OCI-LY1 (cell line): Measurements from ENCODE around the gene RARA.
A peak's percentile ranks its signal among the peaks of the same experiment; 100 is the strongest.

Source experiments
- H2AFZ ChIP-seq: fragments of 200-600 bp; sonication (generic), shearing (Covaris generic); 2 replicates; pipeline ENCODE4 v1.6.0; 2014; ENCODE audit warnings: antibody characterized with exemption, mild to moderate bottlenecking, low read length
- H3F3A ChIP-seq: fragments of 200-600 bp; sonication (generic), shearing (Covaris generic); 2 replicates; pipeline ENCODE4 v1.6.0; 2014; ENCODE audit warnings: mild to moderate bottlenecking, antibody characterized with exemption, low read length, moderate library complexity; ENCODE audit not compliant: insufficient read depth
- H3K27ac ChIP-seq: fragments of 200-600 bp; sonication (generic); 2 replicates; pipeline ENCODE4 v1.5.1; 2014; ENCODE audit warnings: low read length, mixed run types, mild to moderate bottlenecking, low read depth; ENCODE audit not compliant: poor library complexity, severe bottlenecking
- H3K27me3 ChIP-seq: fragments of 200-600 bp; sonication (generic); 2 replicates; pipeline ENCODE4 v1.6.0; 2014; ENCODE audit warnings: antibody characterized with exemption, mild to moderate bottlenecking, low read length, moderate library complexity; ENCODE audit not compliant: insufficient read depth
- H3K36me3 ChIP-seq: fragments of 200-600 bp; sonication (generic); 2 replicates; pipeline ENCODE4 v1.6.1; 2014; ENCODE audit warnings: mild to moderate bottlenecking, antibody characterized with exemption, low read length, moderate library complexity, mixed read lengths; ENCODE audit not compliant: insufficient read depth
- H3K4me1 ChIP-seq: fragments of 200-600 bp; sonication (generic); 2 replicates; pipeline ENCODE4 v1.5.1; 2014; ENCODE audit warnings: mild to moderate bottlenecking, low read length, moderate library complexity; ENCODE audit not compliant: insufficient read depth, severe bottlenecking
- H3K4me2 ChIP-seq: fragments of 200-600 bp; sonication (generic), shearing (Covaris generic); 2 replicates; pipeline ENCODE4 v1.6.1; 2014; ENCODE audit warnings: low read length
- H3K4me3 ChIP-seq: fragments of 200-600 bp; sonication (generic); 2 replicates; pipeline ENCODE4 v1.5.1; 2014; ENCODE audit warnings: low read length, low read depth, mild to moderate bottlenecking, mixed read lengths; ENCODE audit not compliant: poor library complexity, severe bottlenecking
- H3K79me2 ChIP-seq: fragments of 200-600 bp; shearing (Covaris generic); 2 replicates; pipeline ENCODE4 v1.6.1; 2016; ENCODE audit warnings: mixed run types, low read length, mixed read lengths; ENCODE audit not compliant: insufficient read depth
- H3K9ac ChIP-seq: fragments of 200-600 bp; sonication (generic), shearing (Covaris generic); 2 replicates; pipeline ENCODE4 v1.6.1; 2014; ENCODE audit warnings: mild to moderate bottlenecking, low read length, mixed read lengths
- H3K9me2 ChIP-seq: fragments of 200-600 bp; sonication (generic), shearing (Covaris generic); 2 replicates; pipeline ENCODE4 v1.6.1; 2014; ENCODE audit warnings: low read depth, mild to moderate bottlenecking, low read length, mixed read lengths
- H3K9me3 ChIP-seq: fragments of 200-600 bp; shearing (Covaris generic); 2 replicates; pipeline ENCODE4 v1.6.1; 2014; ENCODE audit warnings: low read length, mixed read lengths
- H4K20me1 ChIP-seq: fragments of 200-600 bp; sonication (generic), shearing (Covaris generic); 2 replicates; pipeline ENCODE4 v1.6.0; 2016; ENCODE audit warnings: mild to moderate bottlenecking, low read length; ENCODE audit not compliant: insufficient read depth
- EZH2 ChIP-seq: fragments of 200-600 bp; sonication (generic), shearing (Covaris generic); IDR thresholded peaks from 2 replicates; pipeline ENCODE4 v1.8.0; 2017; ENCODE audit warnings: borderline replicate concordance, mixed run types, mild to moderate bottlenecking, antibody characterized with exemption, low read length, moderate library complexity, mixed read lengths
- TF ChIP-seq, protein P1 (sequence below): fragments of 200-600 bp; sonication (generic), shearing (Covaris generic); IDR thresholded peaks from 2 replicates; pipeline ENCODE4 v1.5.1; 2017; ENCODE audit warnings: mild to moderate bottlenecking, antibody characterized with exemption, low read length, moderate library complexity, mixed read lengths

RARA gene

GRCh38 chr17:40358323-40359038, 49.5 kb downstream of the RARA start:
- Histone ChIP-seq H3K9ac (no peak overlapping the region), H3K27me3 (no peaks in the 10 kb centered on the region; the same call in 1 of the 2 replicates), H3K9me2 (no peaks in the 10 kb centered on the region), H2AFZ (no peak overlapping the region), H3K79me2 (no peaks in the 10 kb centered on the region), H3K4me2 (peak overlapping the region; percentile 56), H3K4me1 (peaks cover 11% of the 10 kb centered on the region), H3K9me3 (no peaks in the 10 kb centered on the region), H3K4me3 (no peak overlapping the region), H3K36me3 (no peaks in the 10 kb centered on the region), H4K20me1 (no peaks in the 10 kb centered on the region), H3F3A (no peaks in the 10 kb centered on the region), H3K27ac (no peak overlapping the region)
- no peak for TF ChIP-seq EZH2
- TF ChIP-seq, protein P1, sequence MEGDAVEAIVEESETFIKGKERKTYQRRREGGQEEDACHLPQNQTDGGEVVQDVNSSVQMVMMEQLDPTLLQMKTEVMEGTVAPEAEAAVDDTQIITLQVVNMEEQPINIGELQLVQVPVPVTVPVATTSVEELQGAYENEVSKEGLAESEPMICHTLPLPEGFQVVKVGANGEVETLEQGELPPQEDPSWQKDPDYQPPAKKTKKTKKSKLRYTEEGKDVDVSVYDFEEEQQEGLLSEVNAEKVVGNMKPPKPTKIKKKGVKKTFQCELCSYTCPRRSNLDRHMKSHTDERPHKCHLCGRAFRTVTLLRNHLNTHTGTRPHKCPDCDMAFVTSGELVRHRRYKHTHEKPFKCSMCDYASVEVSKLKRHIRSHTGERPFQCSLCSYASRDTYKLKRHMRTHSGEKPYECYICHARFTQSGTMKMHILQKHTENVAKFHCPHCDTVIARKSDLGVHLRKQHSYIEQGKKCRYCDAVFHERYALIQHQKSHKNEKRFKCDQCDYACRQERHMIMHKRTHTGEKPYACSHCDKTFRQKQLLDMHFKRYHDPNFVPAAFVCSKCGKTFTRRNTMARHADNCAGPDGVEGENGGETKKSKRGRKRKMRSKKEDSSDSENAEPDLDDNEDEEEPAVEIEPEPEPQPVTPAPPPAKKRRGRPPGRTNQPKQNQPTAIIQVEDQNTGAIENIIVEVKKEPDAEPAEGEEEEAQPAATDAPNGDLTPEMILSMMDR: peak; percentile 91

- Histone ChIP-seq H3F3A (no peaks in the 10 kb centered on the region), H3K9me2 (no peaks in the 10 kb centered on the region), H3K9ac (no peak overlapping the region), H3K9me3 (no peaks in the 10 kb centered on the region), H3K36me3 (no peaks in the 10 kb centered on the region), H3K4me2 (no peak overlapping the region), H3K79me2 (no peaks in the 10 kb centered on the region), H3K27me3 (no peaks in the 10 kb centered on the region; the same call in 1 of the 2 replicates), H3K4me3 (no peak overlapping the region), H4K20me1 (no peaks in the 10 kb centered on the region), H2AFZ (no peak overlapping the region), H3K27ac (no peak overlapping the region), H3K4me1 (peaks cover 11% of the 10 kb centered on the region)
- no peak for TF ChIP-seq EZH2
- TF ChIP-seq, protein P1: no peak
These were observed 51.1 kb downstream of the RARA start for GRCh38 chr17:40360091-40360490.

GRCh38 chr17:40361063-40361924, 52.3 kb downstream of the RARA start:
- no peaks in the 10 kb centered on the region for H3K79me2 ChIP-seq
- H3K4me2 ChIP-seq: no peak overlapping the region
- no peak overlapping the region for H2AFZ ChIP-seq
- no peak overlapping the region for H3K4me3 ChIP-seq
- H3K36me3 ChIP-seq: no peaks in the 10 kb centered on the region
- no peak overlapping the region for H3K9ac ChIP-seq
- H3K27ac ChIP-seq: no peak overlapping the region
- H3K9me3 ChIP-seq: no peaks in the 10 kb centered on the region
- H3K9me2 ChIP-seq: no peaks in the 10 kb centered on the region
- TF ChIP-seq EZH2: no peak
- TF ChIP-seq, protein P1: no peak
- H3F3A ChIP-seq: no peaks in the 10 kb centered on the region
- H3K27me3 ChIP-seq: no peaks in the 10 kb centered on the region; the same call in 1 of the 2 replicates
- no peaks in the 10 kb centered on the region for H4K20me1 ChIP-seq
- peaks cover 11% of the 10 kb centered on the region for H3K4me1 ChIP-seq
